ENCODE measurements around the gene PEAK1. TPM values are rescaled to one million over a fixed set of nuclear protein-coding genes. Genes with fewer than 3 reads are reported as not detected.

Gene PEAK1
- total RNA-seq, 4 donors from 2014 or later = 14.5 to 31.1 (median 25.9) TPM

DNA sequence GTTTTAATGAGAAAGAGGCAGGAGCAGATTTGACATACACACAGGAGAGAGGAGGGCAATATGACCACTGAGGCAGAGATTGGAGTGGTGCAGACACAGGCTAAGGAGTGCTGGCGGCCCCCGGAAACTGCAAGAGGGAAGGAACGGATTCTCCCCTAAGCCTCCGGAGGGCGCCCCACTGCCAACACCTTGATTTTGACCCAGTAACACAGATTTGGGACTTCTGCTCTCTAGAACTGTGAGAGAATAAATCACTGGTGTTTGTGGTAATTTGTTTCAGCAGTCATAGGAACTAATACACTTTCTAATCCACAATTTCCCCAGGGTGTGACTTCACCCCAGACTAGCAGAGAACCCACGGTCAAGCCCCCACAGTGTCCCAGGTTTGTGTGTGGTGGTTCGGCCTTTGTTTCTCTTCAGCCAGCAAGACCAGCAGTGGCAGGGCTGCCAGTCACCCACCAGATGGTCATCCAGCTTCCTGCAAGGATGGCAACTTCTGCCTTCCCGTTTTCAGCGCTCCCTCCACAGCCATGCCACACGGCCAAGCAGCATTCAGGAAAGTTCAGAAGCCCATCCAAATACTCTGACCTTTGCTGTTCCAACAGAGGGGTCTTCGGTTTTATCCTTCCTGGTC is 325.4 kb downstream of the PEAK1 start:
- Histone ChIP-seq H3K4me1 (no peaks in the 10 kb centered on the region), H3K36me3 (no peaks in the 10 kb centered on the region), H3K4me3 (no peak overlapping the region), H3K9me3 (no peaks in the 10 kb centered on the region), H3K27ac (no peak overlapping the region), H3K27me3 (no peaks in the 10 kb centered on the region)
- WGBS = 89% methylated on average over 11 of the region's 11 CpGs
- TF ChIP-seq EP300 (IDR thresholded peaks at IDR 0.05) = no peak
- no peak for TF ChIP-seq POLR2AphosphoS5 (IDR thresholded peaks at IDR 0.05)
- no peak for TF ChIP-seq POLR2A (IDR thresholded peaks at IDR 0.05)
- TF ChIP-seq CTCF (IDR thresholded peaks at IDR 0.05) = no peak
- DNase-seq (ENCODE audit: low spot score in 2 of 2) = peak in 1 of 2 donors; percentile 60

DNA sequence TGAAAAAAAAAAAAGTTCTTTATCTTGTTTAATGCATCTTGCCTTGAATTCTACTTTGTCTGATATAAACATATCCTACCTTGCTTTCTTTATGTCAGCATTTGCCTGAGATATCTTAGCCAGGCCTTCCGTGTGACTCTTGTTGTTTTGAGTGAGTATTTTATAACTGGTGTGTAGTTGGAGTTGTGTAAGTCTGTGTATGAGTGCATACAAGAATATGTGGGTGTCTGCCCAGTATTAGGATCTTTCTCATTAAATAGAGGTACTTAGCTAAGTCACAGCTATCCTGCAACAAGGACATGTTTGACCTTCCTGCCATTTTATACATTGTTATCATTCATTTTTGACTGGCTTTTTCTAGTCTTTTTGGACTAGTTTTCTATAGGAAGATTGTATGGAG is 326.5 kb downstream of the PEAK1 start:
- Histone ChIP-seq H3K4me3 (no peak overlapping the region), H3K36me3 (no peaks in the 10 kb centered on the region), H3K27me3 (no peaks in the 10 kb centered on the region), H3K27ac (no peak overlapping the region), H3K4me1 (no peaks in the 10 kb centered on the region), H3K9me3 (no peaks in the 10 kb centered on the region)
- TF ChIP-seq EP300 (IDR thresholded peaks at IDR 0.05) = no peak
- no peak for TF ChIP-seq CTCF (IDR thresholded peaks at IDR 0.05)
- TF ChIP-seq POLR2AphosphoS5 (IDR thresholded peaks at IDR 0.05) = no peak
- TF ChIP-seq POLR2A (IDR thresholded peaks at IDR 0.05) = no peak
- no peak for DNase-seq (ENCODE audit: low spot score in 2 of 2)
- WGBS = 95% methylated on average over 1 of the region's 1 CpG

DNA sequence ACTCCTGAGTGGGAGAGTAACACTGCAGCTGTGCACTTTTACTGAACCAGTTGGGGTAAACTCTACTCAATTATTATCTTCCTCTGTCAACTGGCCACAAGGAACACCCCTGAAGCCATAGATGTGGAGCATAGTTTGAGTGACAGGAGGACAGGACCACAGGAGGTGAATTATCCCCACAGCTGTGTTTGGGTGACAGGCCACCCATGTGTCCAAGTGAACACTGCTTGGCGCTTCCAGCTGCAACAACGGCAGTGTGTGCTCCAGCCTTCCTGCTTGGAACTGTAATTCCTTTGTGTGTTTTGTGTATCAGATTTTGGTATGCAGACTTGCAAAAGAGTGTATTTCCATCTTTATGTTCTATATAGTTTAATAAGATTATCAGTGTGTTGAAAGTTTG is 328.8 kb downstream of the PEAK1 start:
- no peaks in the 10 kb centered on the region for H3K4me1 ChIP-seq
- WGBS = 81% methylated on average over 2 of the region's 2 CpGs
- TF ChIP-seq POLR2AphosphoS5 (IDR thresholded peaks at IDR 0.05) (no peak), CTCF (IDR thresholded peaks at IDR 0.05) (no peak), POLR2A (IDR thresholded peaks at IDR 0.05) (no peak), EP300 (IDR thresholded peaks at IDR 0.05) (no peak)

GRCh38 chr15:77087213-77087612 is 332.7 kb downstream of the PEAK1 start:
- TF ChIP-seq POLR2AphosphoS5 (IDR thresholded peaks at IDR 0.05) (no peak), CTCF (IDR thresholded peaks at IDR 0.05) (no peak), POLR2A (IDR thresholded peaks at IDR 0.05) (no peak), EP300 (IDR thresholded peaks at IDR 0.05) (no peak)
- H3K4me1 ChIP-seq = peaks cover 9% of the 10 kb centered on the region
- H3K27me3 ChIP-seq = no peaks in the 10 kb centered on the region
- H3K36me3 ChIP-seq = no peaks in the 10 kb centered on the region
- H3K9me3 ChIP-seq = no peaks in the 10 kb centered on the region
- H3K27ac ChIP-seq = no peak overlapping the region
- 85% methylated on average over 2 of the region's 2 CpGs for WGBS
- no peak overlapping the region for H3K4me3 ChIP-seq
- no peak for DNase-seq (ENCODE audit: low spot score in 2 of 2)

More for the DNA sequence above, 328.8 kb downstream of the PEAK1 start:
- Histone ChIP-seq H3K4me3 (no peak overlapping the region), H3K9me3 (no peaks in the 10 kb centered on the region), H3K36me3 (no peaks in the 10 kb centered on the region), H3K27ac (no peak overlapping the region), H3K27me3 (no peaks in the 10 kb centered on the region)
- no peak for DNase-seq (ENCODE audit: low spot score in 2 of 2)

DNA sequence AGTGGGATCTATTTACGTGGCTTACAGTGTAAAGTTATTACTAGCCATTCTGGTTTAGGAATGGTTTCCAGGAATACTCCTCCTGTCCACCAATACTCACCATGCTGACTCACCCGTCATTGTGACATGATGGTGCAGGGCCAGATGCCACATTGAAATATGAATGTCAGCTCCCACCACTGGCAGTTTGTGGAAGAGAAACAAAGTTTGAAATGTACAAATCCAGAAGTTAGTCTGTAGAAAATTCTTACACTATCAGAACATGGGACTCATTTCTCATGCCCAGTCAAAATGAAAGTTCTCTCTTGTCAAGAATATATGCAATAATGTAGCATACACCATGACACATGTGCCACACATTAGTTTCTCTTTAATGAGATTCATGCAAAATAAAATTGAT is 334.6 kb downstream of the PEAK1 start:
- WGBS = 64% methylated on average over 2 of the region's 2 CpGs
- peaks cover 9% of the 10 kb centered on the region for H3K4me1 ChIP-seq
- no peaks in the 10 kb centered on the region for H3K9me3 ChIP-seq
- H3K27me3 ChIP-seq = no peaks in the 10 kb centered on the region
- H3K36me3 ChIP-seq = no peaks in the 10 kb centered on the region
- H3K4me3 ChIP-seq = no peak overlapping the region
- no peak overlapping the region for H3K27ac ChIP-seq
- TF ChIP-seq POLR2AphosphoS5 (IDR thresholded peaks at IDR 0.05) = no peak
- TF ChIP-seq EP300 (IDR thresholded peaks at IDR 0.05) = no peak
- TF ChIP-seq CTCF (IDR thresholded peaks at IDR 0.05) = no peak
- TF ChIP-seq POLR2A (IDR thresholded peaks at IDR 0.05) = no peak
- DNase-seq (ENCODE audit: low spot score in 2 of 2) = no peak

Measured in suprapubic skin (tissue), 4 donors.